Measurements from ENCODE around the gene SMIM44. TPM values are rescaled to one million over a fixed set of nuclear protein-coding genes. Genes with fewer than 3 reads are reported as not detected.

The SMIM44 gene
- total and polyA plus RNA-seq, 2 donors (not counting 1 experiment from before 2014, with no cell fraction given), result not detected

GRCh38 chr19:3499738-3500428, 16.6 kb upstream of the SMIM44 start:
- Histone ChIP-seq H3K9ac (ENCODE audit: low read length) (peak overlapping the region; percentile 84), H3K36me3 (replicated peaks in 1 of 2; ENCODE audit: control extremely low read depth in 1 of 2, control insufficient read depth in 1 of 2, extremely low read depth in 1 of 2, insufficient read depth in 2 of 2, low read length in 1 of 2) (peaks cover 0 to 15% of the 10 kb centered on the region in 2 experiments), H3K4me2 (replicated peaks; ENCODE audit: low read depth, low read length, poor library complexity, severe bottlenecking) (peak overlapping the region; percentile 88), H3K27ac (ENCODE audit: low read length in 2 of 2) (peak overlapping the region; percentile 93 to 96), H2AFZ (ENCODE audit: insufficient read depth, low read depth, low read length, poor library complexity, severe bottlenecking) (peak overlapping the region; percentile 86), H3K4me3 (ENCODE audit: control extremely low read depth in 1 of 5, extremely low read depth in 1 of 5, insufficient read depth in 1 of 5, low read depth in 2 of 5, low read length in 4 of 5) (peak overlapping the region; percentile 84 to 95 (median 89)), H3K27me3 (replicated peaks in 1 of 4; ENCODE audit: control extremely low read depth in 1 of 4, control insufficient read depth in 3 of 4, insufficient read depth in 4 of 4, low read length in 3 of 4) (no peaks in the 10 kb centered on the region), H4K20me1 (ENCODE audit: control insufficient read depth, insufficient read depth, low read length, poor library complexity, severe bottlenecking) (no peaks in the 10 kb centered on the region), H3K4me1 (ENCODE audit: control insufficient read depth in 2 of 2, insufficient read depth in 2 of 2, low read length in 2 of 2) (peaks cover 10 to 15% of the 10 kb centered on the region in 2 donors), H3K79me2 (ENCODE audit: control insufficient read depth, insufficient read depth, low read length) (peaks cover 36% of the 10 kb centered on the region), H3K9me3 (ENCODE audit: control extremely low read depth in 1 of 3, control insufficient read depth in 2 of 3, insufficient read depth in 1 of 3, low read length in 2 of 3) (no peaks in the 10 kb centered on the region)
- DNase-seq, result peak; percentile 42
- no peak for ATAC-seq (ENCODE audit: low read depth)
- ChIA-PET POLR2A (no interaction called here), CTCF (interaction anchor here (1.2 kb wide), 1 partner anchor 65 kb away, joined by 6 read pairs; no protein-coding TSS in a partner anchor)
- Mint-ChIP-seq H3K4me3 (peak overlapping the region; percentile 93), H3K4me1 (peaks cover 22% of the 10 kb centered on the region), H3K27ac (peak overlapping the region; percentile 95), H3K27me3 (no peaks in the 10 kb centered on the region), H3K9me3 (ENCODE audit: insufficient read depth) (no peaks in the 10 kb centered on the region)
- no peak for TF ChIP-seq EZH2 (IDR thresholded peaks at IDR 0.05; ENCODE audit: borderline replicate concordance, insufficient read depth, low read depth, low read length, poor library complexity, severe bottlenecking)
- no peak for TF ChIP-seq CTCF (IDR thresholded peaks at IDR 0.05)
- intact Hi-C loops (cut with micrococcal nuclease), result loop anchor here (1.0 to 10.0 kb wide), 4 partner anchors 65 to 975 kb away; partner anchors contain the start of genes CACTIN, HDGFL2 and NCLN
- 11% methylated on average over 13 of the region's 18 CpGs for WGBS (ENCODE audit: insufficient coverage)

All from B cell (primary cell).